ENCODE results near the gene FGFRL1.
"Not testable (repeated sequence)": the region's sequence is repeated elsewhere in the genome, so short reads cannot be mapped to it uniquely, and the experiment has no call there.

The FGFRL1 gene

DNA sequence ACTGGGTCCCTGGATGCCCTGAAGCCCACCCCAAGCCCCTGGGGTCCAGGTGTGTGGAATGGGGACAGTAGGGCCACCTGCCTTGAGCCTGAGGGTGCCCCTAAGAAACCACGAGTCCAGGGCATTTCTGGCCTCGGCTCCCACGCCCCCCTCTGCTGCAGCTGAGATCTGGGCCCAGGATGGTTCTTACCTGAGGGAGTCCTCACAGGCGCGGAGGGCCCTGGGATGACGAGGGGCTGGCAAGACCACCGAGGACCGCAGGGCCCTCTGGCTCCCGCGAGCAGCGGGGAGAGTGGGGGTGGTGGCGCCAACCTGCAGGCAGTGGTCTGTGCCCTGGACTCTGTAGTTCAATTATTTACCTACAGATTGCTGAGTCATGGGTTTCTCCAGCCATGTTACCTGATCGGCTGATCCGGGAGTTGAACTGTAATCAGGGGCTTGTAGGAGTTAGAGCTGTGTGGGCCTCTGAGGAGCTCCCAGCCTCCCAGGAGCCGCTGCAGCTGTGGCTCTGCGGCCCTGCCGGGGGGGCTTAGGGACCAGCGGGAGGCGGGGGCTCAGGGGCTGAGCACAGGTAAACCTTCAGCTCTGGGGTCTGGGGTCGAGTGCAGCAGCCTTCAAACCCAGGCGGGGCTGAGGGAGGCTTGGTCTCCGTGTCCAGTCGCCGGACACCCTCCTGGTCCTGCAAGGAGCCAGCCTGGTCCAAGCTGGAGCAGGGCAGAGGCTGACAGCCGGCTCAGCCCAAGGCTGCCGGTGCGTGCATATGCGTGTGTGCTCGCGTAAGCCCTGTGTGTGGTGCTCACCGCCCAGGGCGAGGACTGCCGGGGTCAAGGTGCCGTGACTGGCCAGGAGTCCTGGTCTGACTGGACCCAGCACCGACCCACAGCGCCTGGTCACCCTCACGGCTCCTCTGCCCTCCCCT is 18.1 kb upstream of the FGFRL1 start, which contains the start of gene SLC26A1:
Gene SLC26A1 (minus strand): TSS at position 294 of the 919 bp plus-strand sequence. CDS start 1,701 bp downstream, outside the sequence.
- DNase-seq, result no peak

DNA sequence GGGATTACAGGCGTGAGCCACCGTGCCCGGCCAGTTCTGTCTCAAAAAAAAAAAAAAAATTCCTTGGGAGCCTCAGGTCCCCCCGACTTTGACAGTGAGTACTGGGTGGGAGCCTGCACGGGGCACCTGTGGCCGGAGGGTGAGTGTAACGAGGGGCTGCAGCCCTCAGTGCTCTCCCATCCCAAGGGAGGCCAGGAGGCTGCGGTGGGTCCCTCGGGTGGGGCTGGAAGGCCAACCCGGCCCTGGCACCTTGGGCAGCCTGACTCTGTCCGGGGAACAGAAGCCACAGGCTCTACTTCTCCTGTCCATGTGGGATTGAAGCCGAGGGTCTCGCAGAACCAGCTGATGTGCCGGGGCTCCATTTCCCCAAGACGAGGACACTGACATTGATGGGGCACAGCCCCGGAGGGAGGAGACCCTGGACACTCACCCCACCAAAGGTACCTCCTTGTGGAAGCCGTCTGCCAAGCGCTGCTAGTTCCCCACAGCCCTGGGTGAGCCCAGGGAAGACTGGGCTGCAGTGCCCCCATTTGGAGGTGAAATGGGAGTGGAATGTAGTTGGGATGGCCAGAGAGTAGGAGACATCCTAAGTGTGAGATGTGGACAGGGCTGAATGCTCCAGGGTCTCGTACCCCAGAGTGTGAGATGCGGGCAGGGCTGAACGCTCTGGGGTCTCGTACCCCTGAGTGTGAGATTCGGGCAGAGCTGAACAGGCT is 16.0 kb upstream of the FGFRL1 start:
- no peak for DNase-seq

GRCh38 chr4:996030-996996 is 15.1 kb upstream of the FGFRL1 start:
- no peak for DNase-seq

- DNase-seq, result no peak
Measured at GRCh38 chr4:996997-997374, 14.4 kb upstream of the FGFRL1 start.

- DNase-seq, result no peak
Measured at GRCh38 chr4:997375-998071, 13.9 kb upstream of the FGFRL1 start.

DNA sequence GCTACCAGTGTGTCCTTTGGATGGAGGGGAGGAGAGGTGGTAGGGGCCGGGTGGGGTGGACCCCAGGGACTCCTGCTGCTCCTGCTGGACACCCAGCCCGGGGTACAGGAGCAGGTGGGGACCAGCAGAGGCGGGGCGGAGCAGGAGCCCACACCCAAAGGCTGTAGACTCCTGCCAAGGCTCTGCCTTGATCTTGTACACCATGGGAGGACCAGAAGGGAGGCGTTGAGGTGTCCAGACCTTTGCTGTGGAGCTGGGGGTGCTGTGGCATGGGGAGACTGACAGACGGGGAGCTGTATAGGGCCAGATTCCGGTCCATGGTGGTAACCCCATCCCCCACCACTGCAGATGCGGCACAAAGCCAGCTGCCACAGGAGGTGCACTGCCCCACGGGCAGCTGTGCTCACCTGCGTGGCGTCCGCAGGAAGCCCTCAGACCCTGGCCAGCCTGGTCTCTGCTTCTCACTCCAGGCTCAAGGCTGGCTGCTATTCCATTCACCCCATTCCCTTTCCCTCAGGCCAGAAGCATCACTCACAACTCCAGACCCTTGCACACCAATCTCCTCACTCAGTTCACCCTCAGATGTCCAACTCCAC is 13.2 kb upstream of the FGFRL1 start:
- DNase-seq, result no peak

- DNase-seq, result not testable (repeated sequence)
Measured at GRCh38 chr4:999240-999863, 12.1 kb upstream of the FGFRL1 start.

DNA sequence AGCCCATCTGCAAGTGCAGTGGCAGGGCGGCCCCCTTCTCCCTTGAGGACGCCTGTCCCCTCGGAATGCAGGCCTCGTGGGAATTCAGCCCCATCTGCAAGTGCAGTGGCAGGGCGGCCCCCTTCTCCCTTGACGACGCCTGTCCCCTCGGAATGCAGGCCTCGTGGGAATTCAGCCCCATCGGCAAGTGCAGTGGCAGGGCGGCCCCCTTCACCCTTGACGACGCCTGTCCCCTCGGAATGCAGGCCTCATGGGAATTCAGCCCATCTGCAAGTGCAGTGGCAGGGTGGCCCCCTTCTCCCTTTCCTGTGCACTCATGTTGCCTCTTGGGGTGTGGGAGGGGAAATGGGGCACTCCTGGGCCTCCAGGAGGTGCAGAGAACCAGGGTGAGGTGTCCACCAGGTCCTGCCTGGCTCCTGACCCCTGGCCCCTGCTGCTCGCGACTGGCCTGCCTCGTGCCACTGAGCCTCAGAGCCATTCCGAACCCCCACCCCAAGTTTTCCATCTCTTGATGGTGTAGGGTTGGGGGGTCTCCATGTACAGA is 11.5 kb upstream of the FGFRL1 start:
- DNase-seq, result no peak

DNA sequence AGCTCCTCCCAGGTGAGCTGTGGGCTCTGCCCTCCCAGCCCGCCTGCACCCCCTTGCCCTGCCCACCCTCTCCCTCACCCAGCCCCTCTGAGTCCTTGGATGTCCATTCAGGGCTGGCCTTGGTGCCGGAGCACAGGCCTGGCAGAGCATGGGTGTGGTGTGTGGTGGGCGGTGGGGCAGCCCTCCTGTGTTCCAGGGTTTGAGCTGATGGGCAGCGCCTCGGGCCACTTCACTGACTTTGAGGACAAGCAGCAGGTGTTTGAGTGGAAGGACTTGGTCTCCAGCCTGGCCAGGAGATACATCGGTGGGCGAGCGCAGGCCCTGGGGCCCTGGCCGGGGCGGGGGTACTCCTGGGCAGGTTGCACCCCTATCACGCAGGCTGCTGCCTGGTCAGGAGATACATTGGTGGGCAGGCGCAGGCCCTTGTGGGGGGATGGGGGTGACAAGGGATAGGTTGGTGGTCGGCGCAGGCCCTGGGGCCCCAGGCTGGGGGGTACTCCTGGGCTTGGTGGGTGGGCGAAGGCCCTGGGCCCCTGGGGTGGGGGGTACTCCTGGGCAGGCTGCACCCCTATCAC is 10.7 kb upstream of the FGFRL1 start:
- DNase-seq, result no peak

DNA sequence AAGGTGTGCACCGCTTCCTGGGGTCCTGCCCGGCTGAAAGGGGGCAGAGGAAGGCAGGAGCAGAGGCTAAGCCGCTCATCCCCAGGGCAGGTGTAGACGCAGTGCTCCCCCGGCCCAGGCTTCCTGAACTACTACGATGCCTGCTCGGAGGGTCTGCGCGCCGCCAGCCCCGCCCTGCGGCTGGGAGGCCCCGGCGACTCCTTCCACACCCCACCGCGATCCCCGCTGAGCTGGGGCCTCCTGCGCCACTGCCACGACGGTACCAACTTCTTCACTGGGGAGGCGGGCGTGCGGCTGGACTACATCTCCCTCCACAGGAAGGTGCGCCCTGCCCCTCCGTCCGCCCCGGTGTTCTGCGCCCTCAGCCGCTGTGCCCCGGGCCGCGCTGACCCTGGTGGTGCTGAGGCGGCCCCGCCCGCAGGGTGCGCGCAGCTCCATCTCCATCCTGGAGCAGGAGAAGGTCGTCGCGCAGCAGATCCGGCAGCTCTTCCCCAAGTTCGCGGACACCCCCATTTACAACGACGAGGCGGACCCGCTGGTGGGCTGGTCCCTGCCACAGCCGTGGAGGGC is 9.8 kb upstream of the FGFRL1 start:
- no peak for DNase-seq

DNA sequence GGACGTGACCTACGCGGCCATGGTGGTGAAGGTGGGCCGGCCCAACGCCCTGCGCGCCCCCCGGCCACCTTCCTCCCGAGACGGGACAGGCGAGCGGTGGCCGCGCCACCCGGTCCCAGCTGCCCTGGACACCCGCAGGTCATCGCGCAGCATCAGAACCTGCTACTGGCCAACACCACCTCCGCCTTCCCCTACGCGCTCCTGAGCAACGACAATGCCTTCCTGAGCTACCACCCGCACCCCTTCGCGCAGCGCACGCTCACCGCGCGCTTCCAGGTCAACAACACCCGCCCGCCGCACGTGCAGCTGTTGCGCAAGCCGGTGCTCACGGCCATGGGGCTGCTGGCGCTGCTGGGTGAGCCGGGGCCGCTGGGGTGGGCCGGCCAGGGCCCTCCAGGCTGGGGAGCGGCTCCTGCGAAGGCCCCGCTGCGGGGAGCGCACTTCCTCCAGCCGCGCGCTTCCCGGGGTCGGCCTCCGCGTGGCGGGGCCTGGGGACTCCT is 9.2 kb upstream of the FGFRL1 start:
- no peak for DNase-seq

- no peak for DNase-seq
Measured at GRCh38 chr4:1002631-1003251, 8.7 kb upstream of the FGFRL1 start.

GRCh38 chr4:1003271-1004070 is 8.0 kb upstream of the FGFRL1 start:
- DNase-seq, result no peak

DNA sequence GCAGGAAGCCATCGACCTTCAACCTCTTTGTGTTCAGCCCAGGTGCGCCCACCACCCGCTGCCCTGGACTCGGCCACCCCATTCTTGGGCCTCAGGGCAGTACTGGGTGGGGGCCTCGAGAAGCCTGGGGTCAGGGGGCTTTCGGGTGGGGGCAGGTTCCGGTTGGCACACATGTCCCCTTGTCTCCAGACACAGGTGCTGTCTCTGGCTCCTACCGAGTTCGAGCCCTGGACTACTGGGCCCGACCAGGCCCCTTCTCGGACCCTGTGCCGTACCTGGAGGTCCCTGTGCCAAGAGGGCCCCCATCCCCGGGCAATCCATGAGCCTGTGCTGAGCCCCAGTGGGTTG is 7.4 kb upstream of the FGFRL1 start:
- DNase-seq, result no peak

DNA sequence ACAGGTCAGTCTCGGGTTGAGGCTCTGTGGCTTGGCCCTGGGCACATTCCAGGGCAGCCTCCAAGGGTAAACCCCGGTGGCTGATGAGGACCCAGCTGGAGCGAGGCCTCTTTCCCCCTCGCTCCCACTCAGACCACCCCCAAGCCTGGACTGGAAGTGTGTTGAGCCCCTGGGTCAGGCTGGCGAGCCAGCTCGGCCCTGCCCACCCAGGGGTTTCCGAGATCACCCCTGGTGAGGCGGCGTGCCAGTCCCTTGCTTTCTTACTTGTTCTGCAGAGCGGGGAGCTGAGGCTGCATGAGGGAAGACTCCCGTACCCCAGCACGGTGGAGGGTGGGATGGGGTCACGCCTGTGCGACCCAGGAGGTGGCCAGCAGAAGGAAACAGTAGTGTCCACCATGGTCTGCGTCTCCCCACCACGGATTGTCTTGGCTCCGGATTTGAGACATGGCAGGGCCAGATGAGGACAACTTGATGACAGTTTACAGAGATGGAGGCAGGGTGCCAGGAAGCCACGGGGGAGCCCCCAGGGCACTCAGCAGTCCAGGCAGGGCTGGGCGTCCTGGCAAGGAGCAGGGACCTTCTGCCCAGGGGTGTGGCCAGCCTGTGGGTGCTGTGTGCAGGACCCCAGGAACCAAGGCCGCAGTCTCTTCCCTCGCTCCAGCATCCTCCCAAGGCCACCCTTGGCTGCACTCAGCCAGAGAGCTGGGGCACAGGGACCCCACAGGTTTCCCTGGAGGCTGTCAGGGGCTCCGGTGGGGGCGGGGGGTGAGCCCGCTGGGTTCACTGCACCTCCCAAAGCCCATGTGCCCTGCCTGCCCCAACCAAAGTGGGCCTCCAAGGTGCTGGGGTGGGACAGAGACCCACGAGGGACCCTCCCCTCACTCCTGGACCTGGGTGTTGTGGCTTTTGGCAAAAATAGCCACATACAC is 6.6 kb upstream of the FGFRL1 start:
- no peak for DNase-seq

- DNase-seq, result no peak
Measured at GRCh38 chr4:1006856-1007255, 4.6 kb upstream of the FGFRL1 start.

DNA sequence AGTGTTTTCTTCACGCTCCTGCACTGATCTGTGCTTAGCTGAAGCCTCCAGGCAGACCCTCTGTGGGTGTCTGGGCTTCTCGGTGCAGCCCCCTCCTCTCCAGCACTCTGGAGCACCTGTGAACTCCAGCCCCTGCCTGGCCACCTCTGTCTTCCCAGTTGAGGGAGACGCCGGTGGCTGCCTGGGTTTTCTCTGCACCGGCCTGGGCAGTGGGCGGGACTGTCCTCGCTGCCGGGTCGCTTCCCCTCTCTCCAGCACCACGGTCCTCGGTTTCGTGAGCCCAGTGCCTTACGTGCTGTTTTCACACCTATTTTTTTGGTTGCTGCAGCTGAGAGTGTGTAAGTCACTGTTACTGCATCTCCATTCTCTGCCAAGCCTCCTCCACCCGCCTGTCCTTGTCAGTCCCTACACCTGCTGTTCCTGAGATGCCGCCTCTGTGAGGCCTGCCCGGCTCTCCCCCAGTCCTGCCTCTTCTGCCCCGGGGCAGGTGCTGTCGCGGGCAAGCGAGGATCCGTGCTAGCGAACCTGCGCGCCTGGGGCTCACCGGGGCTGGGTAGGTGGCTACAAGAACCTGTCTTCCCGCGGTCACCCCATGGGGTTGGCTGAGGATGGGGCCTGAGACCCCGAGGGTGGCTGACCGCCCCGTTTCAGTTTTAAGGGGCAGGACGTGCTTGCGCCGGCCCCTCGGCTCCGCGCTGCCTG is 2.4 kb upstream of the FGFRL1 start:
- DNase-seq, result no peak
